OCI-LY3 (cell line): ENCODE results near the gene RTN4RL2.

ENCODE experiments used
- H2AFZ ChIP-seq: fragments of 200-600, 300-600 bp; shearing (Covaris generic); 2 replicates; pipeline ENCODE4 v1.6.0; 2014; ENCODE audit warnings: antibody characterized with exemption, low read depth, low read length
- H3K27ac ChIP-seq: fragments of 200-600, 300-600 bp; sonication (generic); 2 replicates; pipeline ENCODE4 v1.5.1; 2014; ENCODE audit warnings: mild to moderate bottlenecking, low read length, moderate library complexity, mixed read lengths
- H3K27me3 ChIP-seq: fragments of 200-600, 300-600 bp; sonication (generic); 2 replicates; pipeline ENCODE4 v1.6.1; 2014; ENCODE audit warnings: low read depth, low read length, mixed read lengths
- H3K36me3 ChIP-seq: fragments of 200-600, 300-600 bp; sonication (generic); replicated peaks from 2 replicates; pipeline ENCODE3; 2014; ENCODE audit warnings: low read depth, low read length, mixed read lengths
- H3K4me1 ChIP-seq: fragments of 300-600, 200-600 bp; sonication (generic); 2 replicates; pipeline ENCODE4 v1.6.1; 2014; ENCODE audit warnings: low read length, mixed read lengths
- H3K4me2 ChIP-seq: fragments of 200-600, 300-600 bp; sonication (generic); 2 replicates; pipeline ENCODE4 v1.6.1; 2014; ENCODE audit warnings: low read length, mixed read lengths
- H3K4me3 ChIP-seq: fragments of 300-600, 200-600 bp; sonication (generic); 2 replicates; pipeline ENCODE4 v1.5.1; 2014; ENCODE audit warnings: antibody characterized with exemption, mild to moderate bottlenecking, low read length, moderate library complexity
- H3K79me2 ChIP-seq: fragments of 300-600, 200-600 bp; shearing (Covaris generic); 2 replicates; pipeline ENCODE4 v1.6.1; 2014; ENCODE audit warnings: mild to moderate bottlenecking, low read length, mixed read lengths
- H3K9ac ChIP-seq: fragments of 300-600, 200-600 bp; shearing (Covaris generic); 2 replicates; pipeline ENCODE4 v1.6.0; 2014; ENCODE audit warnings: mild to moderate bottlenecking, low read length, moderate library complexity
- H3K9me3 ChIP-seq: fragments of 200-600, 300-600 bp; shearing (Covaris generic); 2 replicates; pipeline ENCODE4 v1.6.1; 2014; ENCODE audit warnings: low read length, mixed read lengths; ENCODE audit not compliant: insufficient read depth
- H4K20me1 ChIP-seq: fragments of 200-600, 300-600 bp; sonication (generic); 2 replicates; pipeline ENCODE4 v1.6.1; 2016; ENCODE audit warnings: low read length, mixed read lengths; ENCODE audit not compliant: insufficient read depth
- EZH2phosphoT487 ChIP-seq: fragments of 200-600 bp; shearing (Covaris generic); IDR thresholded peaks from 2 replicates; pipeline ENCODE4 v1.6.1; 2018; ENCODE audit warnings: antibody characterized with exemption, mixed run types, low read depth
- TF ChIP-seq, protein P1 (sequence below): fragments of 200-600, 300-600 bp; sonication (generic); IDR thresholded peaks from 2 replicates; pipeline ENCODE4 v1.5.1; 2014; ENCODE audit warnings: antibody characterized with exemption, low read length, low read depth

RTN4RL2 gene

DNA sequence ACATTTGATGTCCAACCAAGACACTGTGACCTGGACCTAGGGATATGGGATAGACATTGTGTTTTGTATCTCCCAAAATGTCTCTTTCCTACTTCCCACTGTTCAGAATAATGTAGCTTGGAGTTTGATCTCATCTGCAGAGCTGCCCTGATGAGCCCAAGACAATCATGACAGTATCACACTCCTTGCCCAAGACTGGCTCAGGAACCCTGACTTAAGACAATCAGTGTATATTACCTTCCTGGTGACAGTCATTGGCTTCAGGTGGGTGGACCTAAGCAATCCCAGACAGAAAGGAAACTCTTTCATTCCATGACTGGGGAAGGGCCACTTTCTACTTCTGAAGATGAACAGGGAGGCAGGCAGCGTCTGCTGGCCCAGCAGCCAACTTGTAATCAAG is 14.3 kb upstream of the RTN4RL2 start:
- Histone ChIP-seq H3K9me3 (no peaks in the 10 kb centered on the region), H3K79me2 (no peaks in the 10 kb centered on the region), H2AFZ (no peak overlapping the region), H4K20me1 (no peaks in the 10 kb centered on the region), H3K36me3 (no peaks in the 10 kb centered on the region), H3K4me3 (no peak overlapping the region), H3K9ac (no peak overlapping the region), H3K27ac (no peak overlapping the region), H3K4me2 (no peak overlapping the region), H3K27me3 (peaks cover 10% of the 10 kb centered on the region; the same call in 1 of the 2 replicates), H3K4me1 (no peaks in the 10 kb centered on the region)
- no peak for TF ChIP-seq EZH2phosphoT487
- TF ChIP-seq, protein P1, sequence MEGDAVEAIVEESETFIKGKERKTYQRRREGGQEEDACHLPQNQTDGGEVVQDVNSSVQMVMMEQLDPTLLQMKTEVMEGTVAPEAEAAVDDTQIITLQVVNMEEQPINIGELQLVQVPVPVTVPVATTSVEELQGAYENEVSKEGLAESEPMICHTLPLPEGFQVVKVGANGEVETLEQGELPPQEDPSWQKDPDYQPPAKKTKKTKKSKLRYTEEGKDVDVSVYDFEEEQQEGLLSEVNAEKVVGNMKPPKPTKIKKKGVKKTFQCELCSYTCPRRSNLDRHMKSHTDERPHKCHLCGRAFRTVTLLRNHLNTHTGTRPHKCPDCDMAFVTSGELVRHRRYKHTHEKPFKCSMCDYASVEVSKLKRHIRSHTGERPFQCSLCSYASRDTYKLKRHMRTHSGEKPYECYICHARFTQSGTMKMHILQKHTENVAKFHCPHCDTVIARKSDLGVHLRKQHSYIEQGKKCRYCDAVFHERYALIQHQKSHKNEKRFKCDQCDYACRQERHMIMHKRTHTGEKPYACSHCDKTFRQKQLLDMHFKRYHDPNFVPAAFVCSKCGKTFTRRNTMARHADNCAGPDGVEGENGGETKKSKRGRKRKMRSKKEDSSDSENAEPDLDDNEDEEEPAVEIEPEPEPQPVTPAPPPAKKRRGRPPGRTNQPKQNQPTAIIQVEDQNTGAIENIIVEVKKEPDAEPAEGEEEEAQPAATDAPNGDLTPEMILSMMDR: no peak

DNA sequence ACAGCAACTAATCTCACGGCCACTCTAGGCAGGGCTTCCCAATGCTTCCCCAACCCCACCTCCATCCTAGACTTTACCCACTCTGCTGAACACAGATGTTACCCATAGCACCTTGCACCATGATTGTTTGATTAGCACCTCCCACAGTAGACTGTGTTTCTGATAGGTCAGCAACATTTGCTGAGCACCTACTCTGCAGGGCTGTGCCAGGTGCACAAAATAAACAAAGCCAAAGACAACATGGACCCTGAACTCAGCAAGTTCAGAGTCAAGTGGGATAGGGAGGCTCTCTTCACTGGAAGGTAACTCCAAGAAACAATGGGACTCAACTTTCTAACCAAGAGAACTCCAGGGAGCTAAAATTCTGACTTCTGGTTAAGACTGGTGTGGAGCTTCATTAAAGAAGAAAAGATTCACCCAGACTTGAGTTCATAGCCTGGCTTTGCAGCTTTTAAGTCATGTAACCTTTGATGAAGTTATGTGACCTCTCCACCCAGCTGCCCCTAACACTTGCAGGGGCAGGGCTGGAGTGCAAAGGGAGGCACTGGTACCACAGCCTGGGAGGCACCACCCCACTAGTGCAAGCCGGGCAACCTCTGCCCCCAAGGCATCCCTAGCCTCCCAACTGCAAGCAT is 6.7 kb upstream of the RTN4RL2 start:
- Histone ChIP-seq H3K27me3 (peaks cover 8% of the 10 kb centered on the region; the same call in 1 of the 2 replicates), H3K27ac (no peak overlapping the region), H3K36me3 (no peaks in the 10 kb centered on the region), H3K4me1 (peaks cover 11% of the 10 kb centered on the region), H3K9me3 (no peaks in the 10 kb centered on the region), H3K9ac (no peak overlapping the region), H3K4me2 (no peak overlapping the region), H3K4me3 (no peak overlapping the region), H4K20me1 (no peaks in the 10 kb centered on the region), H3K79me2 (no peaks in the 10 kb centered on the region), H2AFZ (no peak overlapping the region)
- TF ChIP-seq, protein P1: no peak
- TF ChIP-seq EZH2phosphoT487: no peak

DNA sequence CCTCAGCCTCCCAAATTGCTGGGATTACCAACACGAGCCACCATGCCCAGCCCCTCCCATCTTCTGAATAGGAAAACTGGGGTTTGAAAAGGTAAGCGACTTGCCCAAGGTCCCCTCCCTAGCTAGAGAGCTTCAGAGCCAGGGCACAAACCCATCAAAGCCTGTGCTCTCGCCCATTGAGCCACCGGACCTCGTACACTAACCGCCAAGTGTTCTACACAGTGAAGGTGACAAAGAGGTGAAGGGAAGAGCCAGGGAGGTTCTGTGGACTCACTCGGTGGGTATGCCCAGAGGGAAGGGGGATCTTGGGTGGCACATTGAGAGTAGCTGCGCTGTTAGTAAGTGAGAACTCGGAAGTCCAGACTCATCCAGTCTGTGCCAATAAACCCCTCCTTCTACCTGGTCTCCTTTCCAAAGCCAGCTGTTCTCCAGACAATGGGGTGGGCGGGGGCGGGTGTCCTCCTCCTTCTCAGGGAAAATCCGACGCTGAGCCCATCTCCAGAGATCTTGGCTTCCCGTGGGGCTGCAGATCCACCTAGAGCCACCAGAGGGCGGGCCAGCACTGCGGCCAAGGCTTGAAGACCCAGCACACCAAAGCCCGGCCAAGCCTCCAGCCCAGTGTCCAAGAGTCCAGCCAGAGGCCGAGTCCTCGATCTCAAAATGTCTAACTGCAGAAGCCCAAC is 3.2 kb upstream of the RTN4RL2 start:
- peak overlapping the region; percentile 84 for H3K4me2 ChIP-seq
- peak overlapping the region; percentile 79 for H3K4me3 ChIP-seq
- H3K79me2 ChIP-seq: no peaks in the 10 kb centered on the region
- H3K27me3 ChIP-seq: peaks cover 5% of the 10 kb centered on the region; the same call in 1 of the 2 replicates
- H3K9ac ChIP-seq: peak overlapping the region; percentile 57
- H3K27ac ChIP-seq: no peak overlapping the region
- TF ChIP-seq EZH2phosphoT487: no peak
- TF ChIP-seq, protein P1: peak; percentile 91
- H3K4me1 ChIP-seq: peaks cover 16% of the 10 kb centered on the region
- no peaks in the 10 kb centered on the region for H3K36me3 ChIP-seq
- no peaks in the 10 kb centered on the region for H3K9me3 ChIP-seq
- H4K20me1 ChIP-seq: no peaks in the 10 kb centered on the region
- peak overlapping the region; percentile 37; the same call in 1 of the 2 replicates for H2AFZ ChIP-seq

DNA sequence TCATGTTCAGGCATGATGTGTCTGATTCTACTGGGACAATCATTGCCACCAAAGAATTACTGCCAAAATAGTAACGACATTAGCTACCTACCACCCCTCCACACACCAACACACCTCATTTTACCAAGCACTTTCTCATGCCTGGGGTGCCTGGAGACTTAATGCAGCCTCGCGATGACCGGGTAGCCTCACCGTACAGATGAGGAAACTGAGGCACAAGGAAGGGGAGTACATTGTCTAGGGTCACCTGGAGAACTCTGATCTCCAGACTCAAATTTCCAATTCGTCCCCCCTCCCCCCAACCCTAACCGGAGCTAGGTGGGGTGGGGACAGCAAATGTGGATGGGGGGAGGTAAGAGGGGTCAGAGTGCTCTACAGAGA is 2.7 kb upstream of the RTN4RL2 start:
- peak overlapping the region; percentile 84 for H3K4me2 ChIP-seq
- peak overlapping the region; percentile 79 for H3K4me3 ChIP-seq
- H3K79me2 ChIP-seq: no peaks in the 10 kb centered on the region
- H3K36me3 ChIP-seq: no peaks in the 10 kb centered on the region
- H3K4me1 ChIP-seq: peaks cover 16% of the 10 kb centered on the region
- H3K27me3 ChIP-seq: peaks cover 5% of the 10 kb centered on the region; the same call in 1 of the 2 replicates
- H3K27ac ChIP-seq: no peak overlapping the region
- H4K20me1 ChIP-seq: no peaks in the 10 kb centered on the region
- H3K9me3 ChIP-seq: no peaks in the 10 kb centered on the region
- peak overlapping the region; percentile 57 for H3K9ac ChIP-seq
- H2AFZ ChIP-seq: peak overlapping the region; percentile 37; the same call in 1 of the 2 replicates
- TF ChIP-seq, protein P1: no peak
- TF ChIP-seq EZH2phosphoT487: no peak
